MM.1S (cell line): ENCODE data around the gene PDX1.

Experiments used
- DNase-seq: peaks from one replicate; pipeline ENCODE4 v3.0.0-alpha.2; 2015
- H2AFZ ChIP-seq: fragments of 300-600 bp; sonication (generic); 2 replicates; pipeline ENCODE4 v1.6.0; 2016; ENCODE audit warnings: antibody characterized with exemption, low read length
- H3F3A ChIP-seq: fragments of 300-600 bp; sonication (generic); 2 replicates; pipeline ENCODE4 v1.6.1; 2016; ENCODE audit warnings: mild to moderate bottlenecking, antibody characterized with exemption, low read length, moderate library complexity, mixed read lengths; ENCODE audit not compliant: insufficient read depth
- H3K27ac ChIP-seq: fragments of 300-600 bp; sonication (generic); 2 replicates; pipeline ENCODE4 v1.5.1; 2016; ENCODE audit warnings: mild to moderate bottlenecking, low read length
- H3K27me3 ChIP-seq: fragments of 300-600 bp; sonication (generic); replicated peaks from 2 replicates; pipeline ENCODE4 v1.6.0; 2016; ENCODE audit warnings: low read length; ENCODE audit not compliant: insufficient read depth
- H3K36me3 ChIP-seq: fragments of 300-600 bp; sonication (generic); replicated peaks from 2 replicates; pipeline ENCODE4 v1.6.1; 2016; ENCODE audit warnings: mild to moderate bottlenecking, low read length, mixed read lengths; ENCODE audit not compliant: insufficient read depth
- H3K4me1 ChIP-seq: fragments of 300-600 bp; sonication (generic); 2 replicates; pipeline ENCODE4 v1.6.1; 2016; ENCODE audit warnings: low read length, mixed read lengths
- H3K4me2 ChIP-seq: fragments of 300-600 bp; sonication (generic); 2 replicates; pipeline ENCODE4 v1.6.0; 2016; ENCODE audit warnings: low read depth, low read length
- H3K4me3 ChIP-seq: fragments of 300-600 bp; sonication (generic); 2 replicates; pipeline ENCODE4 v1.5.1; 2016; ENCODE audit warnings: low read length, mixed read lengths
- H3K79me2 ChIP-seq: fragments of 300-600 bp; sonication (generic); 2 replicates; pipeline ENCODE4 v1.6.1; 2016; ENCODE audit warnings: mixed run types, low read length, mixed read lengths
- H3K9ac ChIP-seq: fragments of 300-600 bp; sonication (generic); 2 replicates; pipeline ENCODE4 v1.6.1; 2016; ENCODE audit warnings: low read length, mixed read lengths
- H3K9me2 ChIP-seq: fragments of 300-600 bp; sonication (generic); replicated peaks from 2 replicates; pipeline ENCODE4 v1.6.1; 2016; ENCODE audit warnings: mild to moderate bottlenecking, low read length, mixed read lengths; ENCODE audit not compliant: insufficient read depth
- H3K9me3 ChIP-seq: fragments of 300-600 bp; sonication (generic); replicated peaks from 2 replicates; pipeline ENCODE4 v1.6.1; 2016; ENCODE audit warnings: mild to moderate bottlenecking, low read length, mixed read lengths; ENCODE audit not compliant: insufficient read depth
- H4K20me1 ChIP-seq: fragments of 300-600 bp; sonication (generic); 2 replicates; pipeline ENCODE4 v1.6.1; 2016; ENCODE audit warnings: mild to moderate bottlenecking, low read length, moderate library complexity, mixed read lengths; ENCODE audit not compliant: insufficient read depth
- EZH2 ChIP-seq: fragments of 300-600 bp; sonication (generic); optimal IDR thresholded peaks from 2 replicates; pipeline ENCODE3; 2017; ENCODE audit warnings: low read depth, mild to moderate bottlenecking, antibody characterized with exemption, low read length, mixed read lengths
- EZH2phosphoT487 ChIP-seq: fragments of 300-600 bp; sonication (generic); IDR thresholded peaks from 2 replicates; pipeline ENCODE4 v1.6.1; 2018; ENCODE audit warnings: antibody characterized with exemption, low read length
- TF ChIP-seq, protein P1 (sequence below): fragments of 300-600 bp; sonication (generic); IDR thresholded peaks from 2 replicates; pipeline ENCODE4 v1.5.1; 2016; ENCODE audit warnings: antibody characterized with exemption, low read length, mixed read lengths

The PDX1 gene

DNA sequence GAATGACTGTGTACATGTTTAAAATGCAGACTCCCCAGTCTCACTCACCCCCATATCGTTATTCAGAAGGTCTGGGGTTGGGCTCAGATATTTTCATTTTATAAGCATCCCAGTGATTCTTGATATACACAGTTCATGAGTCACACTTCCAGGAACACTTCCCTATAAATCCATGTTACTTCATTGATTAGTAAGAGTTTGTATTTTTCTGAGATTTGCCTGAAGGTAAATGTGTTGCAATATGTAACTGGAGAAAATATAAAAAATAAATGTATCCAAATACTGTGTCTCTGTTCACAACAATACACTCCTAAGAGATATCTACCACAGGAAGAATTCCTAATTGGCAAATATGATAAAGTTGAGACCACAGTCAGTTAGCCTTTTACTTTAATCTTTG, 6.6 kb upstream of the PDX1 start:
- Histone ChIP-seq H2AFZ (no peak overlapping the region), H3K4me1 (no peaks in the 10 kb centered on the region), H3K27ac (no peak overlapping the region), H3K9me2 (no peaks in the 10 kb centered on the region), H3K4me3 (no peak overlapping the region), H3F3A (no peaks in the 10 kb centered on the region), H3K9ac (no peak overlapping the region), H3K79me2 (no peaks in the 10 kb centered on the region), H3K9me3 (no peaks in the 10 kb centered on the region), H3K4me2 (no peak overlapping the region), H3K27me3 (no peaks in the 10 kb centered on the region), H4K20me1 (no peaks in the 10 kb centered on the region), H3K36me3 (no peaks in the 10 kb centered on the region)
- no peak for DNase-seq
- no peak for TF ChIP-seq EZH2phosphoT487
- TF ChIP-seq EZH2 = no peak
- TF ChIP-seq, protein P1, sequence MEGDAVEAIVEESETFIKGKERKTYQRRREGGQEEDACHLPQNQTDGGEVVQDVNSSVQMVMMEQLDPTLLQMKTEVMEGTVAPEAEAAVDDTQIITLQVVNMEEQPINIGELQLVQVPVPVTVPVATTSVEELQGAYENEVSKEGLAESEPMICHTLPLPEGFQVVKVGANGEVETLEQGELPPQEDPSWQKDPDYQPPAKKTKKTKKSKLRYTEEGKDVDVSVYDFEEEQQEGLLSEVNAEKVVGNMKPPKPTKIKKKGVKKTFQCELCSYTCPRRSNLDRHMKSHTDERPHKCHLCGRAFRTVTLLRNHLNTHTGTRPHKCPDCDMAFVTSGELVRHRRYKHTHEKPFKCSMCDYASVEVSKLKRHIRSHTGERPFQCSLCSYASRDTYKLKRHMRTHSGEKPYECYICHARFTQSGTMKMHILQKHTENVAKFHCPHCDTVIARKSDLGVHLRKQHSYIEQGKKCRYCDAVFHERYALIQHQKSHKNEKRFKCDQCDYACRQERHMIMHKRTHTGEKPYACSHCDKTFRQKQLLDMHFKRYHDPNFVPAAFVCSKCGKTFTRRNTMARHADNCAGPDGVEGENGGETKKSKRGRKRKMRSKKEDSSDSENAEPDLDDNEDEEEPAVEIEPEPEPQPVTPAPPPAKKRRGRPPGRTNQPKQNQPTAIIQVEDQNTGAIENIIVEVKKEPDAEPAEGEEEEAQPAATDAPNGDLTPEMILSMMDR = no peak

DNA sequence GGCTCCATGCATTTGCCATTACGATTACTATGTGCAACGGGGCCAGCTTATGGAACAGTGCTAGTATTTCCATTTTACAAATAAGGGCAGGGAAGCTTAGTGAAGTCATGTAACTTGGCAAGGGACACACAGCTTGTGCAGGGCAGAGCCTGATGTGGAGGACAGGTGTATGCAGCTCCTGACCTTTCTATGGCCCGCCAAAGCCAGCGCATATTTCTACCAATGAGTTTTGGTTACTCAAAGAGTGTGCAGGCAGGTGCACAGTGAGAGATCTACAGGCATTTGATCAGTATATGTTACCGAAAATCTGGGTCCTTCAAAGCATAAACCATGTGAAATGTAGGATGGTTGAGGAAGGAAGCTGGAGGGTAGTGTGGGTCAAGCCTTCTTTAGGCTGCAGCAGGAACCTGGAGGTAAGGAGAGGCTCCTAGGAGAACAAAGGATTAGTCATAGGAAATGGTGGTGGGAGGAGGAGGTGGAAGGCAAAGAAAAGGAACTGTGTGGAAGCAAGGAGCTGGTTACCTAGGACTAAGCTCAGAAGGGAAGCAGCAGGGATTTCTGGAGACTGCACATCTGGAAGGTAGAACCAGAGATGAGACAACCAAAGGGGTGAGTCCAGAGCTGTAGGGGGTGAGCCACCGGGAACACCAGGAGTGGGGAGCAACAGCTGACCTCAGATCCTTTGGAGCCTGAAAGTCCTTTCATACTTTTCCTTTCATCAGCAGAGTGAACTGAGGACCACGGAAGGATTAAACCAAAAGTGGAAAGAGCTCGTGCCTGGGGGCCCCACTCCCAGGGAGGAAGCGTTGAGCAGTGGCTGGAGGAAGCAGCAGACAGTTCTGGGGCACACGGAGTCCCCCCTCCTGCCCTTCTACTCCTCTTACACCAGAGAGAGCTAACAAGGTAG, 4.2 kb upstream of the PDX1 start:
- no peak for DNase-seq
- Histone ChIP-seq H3K4me3 (no peak overlapping the region), H3K27ac (no peak overlapping the region), H3K4me2 (no peak overlapping the region), H3K9me3 (no peaks in the 10 kb centered on the region), H4K20me1 (no peaks in the 10 kb centered on the region), H3K9me2 (no peaks in the 10 kb centered on the region), H3K9ac (no peak overlapping the region), H3K79me2 (no peaks in the 10 kb centered on the region), H2AFZ (no peak overlapping the region), H3K27me3 (no peaks in the 10 kb centered on the region), H3K36me3 (no peaks in the 10 kb centered on the region), H3F3A (no peaks in the 10 kb centered on the region), H3K4me1 (no peaks in the 10 kb centered on the region)
- TF ChIP-seq EZH2phosphoT487 = no peak
- TF ChIP-seq, protein P1 = no peak
- TF ChIP-seq EZH2 = no peak

GRCh38 chr13:27917121-27917947, 2.5 kb upstream of the PDX1 start:
- Histone ChIP-seq H2AFZ (no peak overlapping the region), H4K20me1 (no peaks in the 10 kb centered on the region), H3K4me1 (no peaks in the 10 kb centered on the region), H3K4me3 (no peak overlapping the region), H3K9me3 (no peaks in the 10 kb centered on the region), H3K36me3 (no peaks in the 10 kb centered on the region), H3K27ac (no peak overlapping the region), H3K79me2 (no peaks in the 10 kb centered on the region), H3K9ac (no peak overlapping the region), H3F3A (no peaks in the 10 kb centered on the region), H3K4me2 (no peak overlapping the region), H3K27me3 (peaks cover 16% of the 10 kb centered on the region), H3K9me2 (no peaks in the 10 kb centered on the region)
- TF ChIP-seq EZH2 (no peak), EZH2phosphoT487 (no peak)
- TF ChIP-seq, protein P1 = no peak
- DNase-seq = no peak
